HepG2 (cell line): ENCODE results near the gene PSRC1. TPM values are rescaled to one million over a fixed set of nuclear protein-coding genes. Genes with fewer than 3 reads are reported as not detected.

Source experiments
- ATAC-seq: fragments of 200-7000 bp; cut with Tn5 transposase; 3 replicates; pipeline ENCODE4 v1.9.1; 2020; ENCODE audit warnings: mild to moderate bottlenecking, moderate library complexity
- BruUV-seq: library from RNA; stranded (reverse); fragments of 400-500 nt; replicated peaks from 2 replicates; lab custom pipeline; 2021; lab: Mats Ljungman, UMichigan
- CTCF ChIA-PET: fragments of 300-600 bp; formaldehyde crosslinking; extraction: SDS; loops from one replicate; lab custom pipeline; 2021; ENCODE audit warnings: low total read pairs, inconsistent platforms, low intra/inter-chr PET ratio; lab: Yijun Ruan, JAX
- POLR2A ChIA-PET: fragments of 350-600 bp; sonication (Branson Sonifier 250); formaldehyde crosslinking; loops from one replicate; lab custom pipeline; 2020; ENCODE audit warnings: antibody characterized with exemption, inconsistent platforms; lab: Yijun Ruan, JAX
- DNase-seq: peaks from one replicate; pipeline ENCODE4 v3.0.0-alpha.2; 2015; ENCODE audit warnings: low spot score
- FAIRE-seq: peaks from 3 replicates; lab custom pipeline; 2011; peaks lifted over from hg19 to GRCh38; lab: Jason Lieb, UNC
- H2AFZ ChIP-seq: one replicate; pipeline ENCODE4 v1.6.1; 2011; ENCODE audit warnings: low read length, inconsistent platforms
- H3K27ac ChIP-seq: fragments of 300-600 bp; 3 replicates; pipeline ENCODE4 v1.8.0; 2011; ENCODE audit warnings: mixed run types, mild to moderate bottlenecking, mixed read lengths, low read length, inconsistent platforms; ENCODE audit not compliant: insufficient read depth; ENCODE audit errors: extremely low read length
- H3K27me3 ChIP-seq, 2 experiments: fragments of 200-600 bp in 1 of 2; 2 replicates in 1 of 2; 3 replicates in 1 of 2; pipeline versions ENCODE4 v1.6.0 to v1.8.0; 2011; ENCODE audit warnings: low read length in 2 of 2, mild to moderate bottlenecking in 2 of 2, moderate library complexity in 2 of 2, inconsistent platforms in 1 of 2; ENCODE audit not compliant: insufficient read depth in 2 of 2, control insufficient read depth in 1 of 2
- H3K36me3 ChIP-seq, 2 experiments: fragments of 200-600 bp in 1 of 2; replicated peaks in 1 of 2; 2 replicates in 1 of 2; 3 replicates in 1 of 2; pipeline versions ENCODE4 v1.5.1 to v1.8.0; 2011; ENCODE audit warnings: low read length in 2 of 2, inconsistent platforms in 1 of 2; ENCODE audit not compliant: insufficient read depth in 2 of 2, control insufficient read depth in 1 of 2
- H3K4me1 ChIP-seq: 2 replicates; pipeline ENCODE4 v1.5.1; 2012; ENCODE audit warnings: low read length, inconsistent platforms; ENCODE audit not compliant: insufficient read depth
- H3K4me2 ChIP-seq: 2 replicates; pipeline ENCODE4 v1.6.0; 2011; ENCODE audit warnings: low read depth, low read length, inconsistent platforms
- H3K4me3 ChIP-seq, 3 experiments: fragments of 200-600 bp in 1 of 3; sonication (generic), shearing (Covaris generic) in 1 of 3; replicated peaks in 1 of 3; 2 replicates each; pipeline ENCODE4 v1.5.1; 2011 to 2016; ENCODE audit warnings: low read length in 3 of 3, inconsistent platforms in 2 of 3, low read depth in 2 of 3, mild to moderate bottlenecking in 2 of 3, control low read depth in 1 of 3, mixed read lengths in 1 of 3; ENCODE audit not compliant: insufficient read depth in 1 of 3
- H3K79me2 ChIP-seq: one replicate; pipeline ENCODE4 v1.6.1; 2011; ENCODE audit warnings: low read length, inconsistent platforms; ENCODE audit not compliant: insufficient read depth
- H3K9ac ChIP-seq: 2 replicates; pipeline ENCODE4 v1.6.0; 2011; ENCODE audit warnings: mild to moderate bottlenecking, low read depth, low read length, inconsistent platforms; ENCODE audit not compliant: insufficient read depth
- H3K9me3 ChIP-seq: 2 replicates; pipeline ENCODE4 v1.5.1; 2012; ENCODE audit warnings: mild to moderate bottlenecking, low read length
- H4K20me1 ChIP-seq: 2 replicates; pipeline ENCODE4 v1.6.0; 2011; ENCODE audit warnings: inconsistent platforms, mild to moderate bottlenecking, low read length, moderate library complexity; ENCODE audit not compliant: insufficient read depth
- FOXO1 ChIP-seq: sonication (generic); formaldehyde crosslinking; IDR thresholded peaks from 2 replicates; pipeline ENCODE4 v1.4.0; 2020; ENCODE audit warnings: missing genetic modification reagents
- HCFC1 ChIP-seq: fragments of 150-350 bp; IDR thresholded peaks from 2 replicates; pipeline ENCODE4 v1.6.1; 2014; ENCODE audit warnings: low read depth, low read length
- KDM3A ChIP-seq: IDR thresholded peaks from 2 replicates; pipeline ENCODE4 v1.6.1; 2018; ENCODE audit warnings: low read depth, missing compliant biosample characterization
- PHB2 ChIP-seq: fragments of 450-650 bp; IDR thresholded peaks from 2 replicates; pipeline ENCODE4 v1.6.1; 2018; ENCODE audit not compliant: partially characterized antibody
- PHF8 ChIP-seq: sonication (generic); formaldehyde crosslinking; IDR thresholded peaks from 2 replicates; pipeline ENCODE4 v1.5.0; 2020; ENCODE audit warnings: missing genetic modification reagents
- RAD21 ChIP-seq: fragments of 450-650 bp; formaldehyde crosslinking; IDR thresholded peaks from 2 replicates; pipeline ENCODE4 v1.5.0; 2020; ENCODE audit warnings: mild to moderate bottlenecking
- TOE1 ChIP-seq: sonication (generic); formaldehyde crosslinking; IDR thresholded peaks from 2 replicates; pipeline ENCODE4 v1.4.0; 2020; ENCODE audit warnings: mild to moderate bottlenecking, missing genetic modification reagents
- ZBTB1 ChIP-seq: sonication (generic); formaldehyde crosslinking; IDR thresholded peaks from 2 replicates; pipeline ENCODE4 v1.4.0; 2020; ENCODE audit warnings: missing genetic modification reagents, borderline replicate concordance
- ZNF333 ChIP-seq: sonication (generic); formaldehyde crosslinking; IDR thresholded peaks from 2 replicates; pipeline ENCODE4 v1.4.0; 2020; ENCODE audit warnings: mild to moderate bottlenecking, missing genetic modification reagents, borderline replicate concordance
- ZNF570 ChIP-seq: sonication (generic); formaldehyde crosslinking; IDR thresholded peaks from 2 replicates; pipeline ENCODE4 v1.4.0; 2020; ENCODE audit warnings: mild to moderate bottlenecking, missing genetic modification reagents, borderline replicate concordance
- whole genome bisulfite sequencing: methylation state at CpG from one replicate; pipeline ENCODE4 v1.1.6; 2017; ENCODE audit warnings: low lambda C conversion rate; 5-methylcytosine and 5-hydroxymethylcytosine counted together
- in situ Hi-C: cut with HindIII; loops from 2 replicates; pipeline ENCODE4 v1.10.0; 2017; ENCODE audit warnings: low pct_unique_long_range_greater_than_20kb; ENCODE audit not compliant: extremely low pct_ligation_motif_present
- intact Hi-C: fragments of 100-400 bp; cut with micrococcal nuclease; formaldehyde crosslinking; loops from one replicate; pipeline ENCODE4 v1.10.0; 2022; ENCODE audit not compliant: unreplicated experiment
- polyA plus RNA-seq, 8 experiments: library from polyadenylated mRNA; depleted of rRNA in 3 of 8; stranded (reverse) in 7 of 8; unstranded in 1 of 8; fragments of >200 nt; fragmentation: Illumina TruSeq in 4 of 8; extraction: Trizol in 4 of 8; gene quantifications; 2 replicates each; pipeline versions ENCODE4 v1.2.1 to v1.2.3, GENCODE V29; 2011 to 2016; ENCODE audit warnings: low read depth in 4 of 8, missing spikeins in 1 of 8, mixed read lengths in 1 of 8; ENCODE audit not compliant: insufficient read depth in 1 of 8
- total RNA-seq, 5 experiments: library from RNA; depleted of rRNA; stranded (reverse); fragments of >200 nt; fragmentation: Illumina TruSeq; extraction: Trizol; gene quantifications; 2 replicates each; pipeline ENCODE4 v1.2.3, GENCODE V29; 2016; ENCODE audit warnings: low read depth in 1 of 5
- TF ChIP-seq, protein P1 (sequence below): sonication (generic); formaldehyde crosslinking; IDR thresholded peaks from 2 replicates; pipeline ENCODE4 v1.4.0; 2020; ENCODE audit warnings: missing genetic modification reagents, borderline replicate concordance
- TF ChIP-seq, protein P2 (sequence below): fragments of 450-650 bp; IDR thresholded peaks from 2 replicates; pipeline ENCODE4 v1.6.1; 2017
- TF ChIP-seq, protein P3 (sequence below): sonication (generic); formaldehyde crosslinking; conservative IDR thresholded peaks from 2 replicates; pipeline ENCODE4 v1.8.1; 2023; ENCODE audit warnings: missing genetic modification reagents
- TF ChIP-seq, protein P4 (sequence below): sonication (generic); formaldehyde crosslinking; IDR thresholded peaks from 2 replicates; pipeline ENCODE4 v1.4.0; 2020; ENCODE audit warnings: mild to moderate bottlenecking, missing genetic modification reagents

PSRC1 gene
- total and polyA plus RNA-seq, 2 of the 13 experiments (the other 11 are each of a cell fraction or from before 2014, with no cell fraction given), result 28.6 to 30.3 TPM

DNA sequence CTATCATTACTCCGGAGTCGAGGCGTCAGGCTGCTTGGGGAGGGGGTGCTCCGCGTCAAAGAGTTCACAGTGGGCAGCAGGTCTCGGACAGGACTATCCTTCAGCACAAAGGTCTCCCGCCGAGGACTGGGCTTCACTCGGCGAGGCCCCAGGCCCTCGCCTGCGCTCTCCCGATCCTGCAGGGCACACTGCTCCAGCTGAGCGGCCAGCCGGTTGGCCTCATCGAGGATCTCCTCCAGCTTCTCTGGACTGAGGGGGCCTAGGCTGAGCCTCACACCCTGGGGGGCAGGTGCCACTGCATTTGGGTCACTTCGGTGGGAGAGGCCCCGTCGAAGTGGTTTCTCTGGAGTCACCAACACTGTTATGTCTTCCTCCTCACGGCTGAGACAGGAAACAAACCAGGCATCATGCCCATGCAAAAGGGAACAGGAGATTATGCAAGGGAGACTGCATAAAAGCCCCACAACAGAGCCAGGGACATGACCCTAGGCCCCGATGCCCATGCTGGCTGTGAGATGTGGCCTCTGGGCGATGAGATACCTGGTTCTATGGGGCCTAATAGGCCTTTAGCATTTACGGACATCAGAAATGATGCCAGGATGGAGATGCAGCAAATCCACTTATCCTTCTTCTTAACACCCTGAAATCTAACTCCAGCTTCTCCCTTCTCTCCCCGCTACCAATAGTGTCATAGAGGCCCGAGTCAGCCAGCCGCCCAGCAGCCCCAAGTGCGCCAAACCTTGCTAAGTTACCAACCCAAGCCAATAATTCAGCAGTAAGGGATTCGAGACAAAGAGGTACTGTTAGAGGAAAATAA lies 1.1 kb downstream of the PSRC1 start:
- H3K27me3 ChIP-seq, result no peaks in the 10 kb centered on the region; a peak in 1 of 5 replicates
- H3K9ac ChIP-seq, result peak overlapping the region; percentile 80
- H3K4me3 ChIP-seq, result peak overlapping the region; percentile 75 to 99 (median 93)
- H3K4me2 ChIP-seq, result peak overlapping the region; percentile 83
- peak overlapping the region; percentile 85 for H3K27ac ChIP-seq
- no peak overlapping the region for H2AFZ ChIP-seq
- intact Hi-C loops, result loop anchor here (2.0 kb wide), 2 partner anchors 19 to 111 kb away; no protein-coding TSS in a partner anchor
- ATAC-seq (no peak), DNase-seq (no peak), FAIRE-seq (no peak)
- H3K79me2 ChIP-seq, result peaks cover 18% of the 10 kb centered on the region
- no peaks in the 10 kb centered on the region for H4K20me1 ChIP-seq
- TSS peak; percentile 51 for BruUV-seq
- ChIA-PET CTCF (interaction anchor here (1.9 kb wide), 1 partner anchor 18 kb away, joined by 8 read pairs; no protein-coding TSS in a partner anchor), POLR2A (interaction anchor here (1.4 to 2.0 kb wide), 5 partner anchors 15 to 89 kb away, joined by 8 to 28 read pairs (median 15); partner anchors contain the start of genes MYBPHL and SARS1)
- 57% methylated on average over 24 of the region's 28 CpGs for WGBS
- no peaks in the 10 kb centered on the region for H3K9me3 ChIP-seq
- H3K36me3 ChIP-seq, result peaks cover 4 to 12% of the 10 kb centered on the region in 2 experiments; a peak in 2 of 5 replicates
- in situ Hi-C loops, result no loop called here
- peaks cover 65% of the 10 kb centered on the region for H3K4me1 ChIP-seq
- TF ChIP-seq RAD21 (CRISPR knock-in tag), result no peak
- TF ChIP-seq TOE1, result no peak
- TF ChIP-seq FOXO1 (CRISPR knock-in tag), result no peak
- TF ChIP-seq ZNF570, result no peak
- TF ChIP-seq, protein P1, sequence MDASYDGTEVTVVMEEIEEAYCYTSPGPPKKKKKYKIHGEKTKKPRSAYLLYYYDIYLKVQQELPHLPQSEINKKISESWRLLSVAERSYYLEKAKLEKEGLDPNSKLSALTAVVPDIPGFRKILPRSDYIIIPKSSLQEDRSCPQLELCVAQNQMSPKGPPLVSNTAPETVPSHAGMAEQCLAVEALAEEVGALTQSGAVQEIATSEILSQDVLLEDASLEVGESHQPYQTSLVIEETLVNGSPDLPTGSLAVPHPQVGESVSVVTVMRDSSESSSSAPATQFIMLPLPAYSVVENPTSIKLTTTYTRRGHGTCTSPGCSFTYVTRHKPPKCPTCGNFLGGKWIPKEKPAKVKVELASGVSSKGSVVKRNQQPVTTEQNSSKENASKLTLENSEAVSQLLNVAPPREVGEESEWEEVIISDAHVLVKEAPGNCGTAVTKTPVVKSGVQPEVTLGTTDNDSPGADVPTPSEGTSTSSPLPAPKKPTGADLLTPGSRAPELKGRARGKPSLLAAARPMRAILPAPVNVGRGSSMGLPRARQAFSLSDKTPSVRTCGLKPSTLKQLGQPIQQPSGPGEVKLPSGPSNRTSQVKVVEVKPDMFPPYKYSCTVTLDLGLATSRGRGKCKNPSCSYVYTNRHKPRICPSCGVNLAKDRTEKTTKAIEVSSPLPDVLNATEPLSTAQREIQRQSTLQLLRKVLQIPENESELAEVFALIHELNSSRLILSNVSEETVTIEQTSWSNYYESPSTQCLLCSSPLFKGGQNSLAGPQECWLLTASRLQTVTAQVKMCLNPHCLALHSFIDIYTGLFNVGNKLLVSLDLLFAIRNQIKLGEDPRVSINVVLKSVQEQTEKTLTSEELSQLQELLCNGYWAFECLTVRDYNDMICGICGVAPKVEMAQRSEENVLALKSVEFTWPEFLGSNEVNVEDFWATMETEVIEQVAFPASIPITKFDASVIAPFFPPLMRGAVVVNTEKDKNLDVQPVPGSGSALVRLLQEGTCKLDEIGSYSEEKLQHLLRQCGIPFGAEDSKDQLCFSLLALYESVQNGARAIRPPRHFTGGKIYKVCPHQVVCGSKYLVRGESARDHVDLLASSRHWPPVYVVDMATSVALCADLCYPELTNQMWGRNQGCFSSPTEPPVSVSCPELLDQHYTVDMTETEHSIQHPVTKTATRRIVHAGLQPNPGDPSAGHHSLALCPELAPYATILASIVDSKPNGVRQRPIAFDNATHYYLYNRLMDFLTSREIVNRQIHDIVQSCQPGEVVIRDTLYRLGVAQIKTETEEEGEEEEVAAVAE (CRISPR knock-in tag), result no peak
- TF ChIP-seq ZBTB1 (CRISPR knock-in tag), result no peak
- TF ChIP-seq, protein P2, sequence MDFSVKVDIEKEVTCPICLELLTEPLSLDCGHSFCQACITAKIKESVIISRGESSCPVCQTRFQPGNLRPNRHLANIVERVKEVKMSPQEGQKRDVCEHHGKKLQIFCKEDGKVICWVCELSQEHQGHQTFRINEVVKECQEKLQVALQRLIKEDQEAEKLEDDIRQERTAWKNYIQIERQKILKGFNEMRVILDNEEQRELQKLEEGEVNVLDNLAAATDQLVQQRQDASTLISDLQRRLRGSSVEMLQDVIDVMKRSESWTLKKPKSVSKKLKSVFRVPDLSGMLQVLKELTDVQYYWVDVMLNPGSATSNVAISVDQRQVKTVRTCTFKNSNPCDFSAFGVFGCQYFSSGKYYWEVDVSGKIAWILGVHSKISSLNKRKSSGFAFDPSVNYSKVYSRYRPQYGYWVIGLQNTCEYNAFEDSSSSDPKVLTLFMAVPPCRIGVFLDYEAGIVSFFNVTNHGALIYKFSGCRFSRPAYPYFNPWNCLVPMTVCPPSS, result no peak
- TF ChIP-seq, protein P3, sequence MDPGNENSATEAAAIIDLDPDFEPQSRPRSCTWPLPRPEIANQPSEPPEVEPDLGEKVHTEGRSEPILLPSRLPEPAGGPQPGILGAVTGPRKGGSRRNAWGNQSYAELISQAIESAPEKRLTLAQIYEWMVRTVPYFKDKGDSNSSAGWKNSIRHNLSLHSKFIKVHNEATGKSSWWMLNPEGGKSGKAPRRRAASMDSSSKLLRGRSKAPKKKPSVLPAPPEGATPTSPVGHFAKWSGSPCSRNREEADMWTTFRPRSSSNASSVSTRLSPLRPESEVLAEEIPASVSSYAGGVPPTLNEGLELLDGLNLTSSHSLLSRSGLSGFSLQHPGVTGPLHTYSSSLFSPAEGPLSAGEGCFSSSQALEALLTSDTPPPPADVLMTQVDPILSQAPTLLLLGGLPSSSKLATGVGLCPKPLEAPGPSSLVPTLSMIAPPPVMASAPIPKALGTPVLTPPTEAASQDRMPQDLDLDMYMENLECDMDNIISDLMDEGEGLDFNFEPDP (CRISPR knock-in tag), result 0 out of 2 replicates have a peak, but pooled peaks have one; percentile 55
- no peak for TF ChIP-seq ZNF333 (CRISPR knock-in tag)
- no peak for TF ChIP-seq PHB2
- TF ChIP-seq HCFC1, result no peak
- TF ChIP-seq, protein P4, sequence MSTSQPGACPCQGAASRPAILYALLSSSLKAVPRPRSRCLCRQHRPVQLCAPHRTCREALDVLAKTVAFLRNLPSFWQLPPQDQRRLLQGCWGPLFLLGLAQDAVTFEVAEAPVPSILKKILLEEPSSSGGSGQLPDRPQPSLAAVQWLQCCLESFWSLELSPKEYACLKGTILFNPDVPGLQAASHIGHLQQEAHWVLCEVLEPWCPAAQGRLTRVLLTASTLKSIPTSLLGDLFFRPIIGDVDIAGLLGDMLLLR (CRISPR knock-in tag), result no peak
- no peak for TF ChIP-seq PHF8 (CRISPR knock-in tag)
- no peak for TF ChIP-seq KDM3A (CRISPR knock-in tag)
